K562 (cell line): ENCODE results near the gene RNF40. TPM values are rescaled to one million over a fixed set of nuclear protein-coding genes. Genes with fewer than 3 reads are reported as not detected.

Experiments
- MBD1 ChIP-seq: fragments of 250-450 bp; sonication (Bioruptor Pico); IDR thresholded peaks from 2 replicates; pipeline ENCODE4 v1.8.0; 2022; ENCODE audit warnings: inconsistent platforms
- NFE2L1 ChIP-seq: fragments of 450-650 bp; IDR thresholded peaks from 2 replicates; pipeline ENCODE4 v1.6.1; 2016; ENCODE audit warnings: missing genetic modification characterization, low read depth, mild to moderate bottlenecking, missing compliant biosample characterization, moderate library complexity, borderline replicate concordance
- SLC30A9 ChIP-seq: fragments of 250-450 bp; sonication (Bioruptor Pico); IDR thresholded peaks from 2 replicates; pipeline ENCODE4 v1.8.0; 2022; ENCODE audit warnings: mild to moderate bottlenecking, moderate library complexity
- SRSF1 ChIP-seq: fragments of 200-400 bp; formaldehyde crosslinking; IDR thresholded peaks from 2 replicates; pipeline ENCODE4 v1.6.1; 2017; ENCODE audit warnings: mild to moderate bottlenecking, low read depth, low read length, moderate library complexity
- VEZF1 ChIP-seq: fragments of 200-800 bp; sonication (Bioruptor generic); IDR thresholded peaks from 2 replicates; pipeline ENCODE4 v1.6.1; 2017; ENCODE audit warnings: missing genetic modification characterization, missing compliant biosample characterization
- ZNF583 ChIP-seq: fragments of 250-450 bp; sonication (Bioruptor Pico); IDR thresholded peaks from 2 replicates; pipeline ENCODE4 v1.4.0; 2020
- polyA plus RNA-seq, 8 experiments: library from polyadenylated mRNA; depleted of rRNA in 4 of 8; stranded (reverse) in 5 of 8; unstranded in 3 of 8; fragments of >200 nt; fragmentation: Nextera tagmentation in 2 of 8; fragmentation: Illumina TruSeq in 1 of 8; extraction: Ambion mirVana in 2 of 8; extraction: Trizol in 1 of 8; gene quantifications; 2 replicates each; pipeline versions ENCODE4 v1.2.1 to v1.2.3, GENCODE V29; 2011 to 2014; ENCODE audit warnings: inconsistent platforms in 1 of 8, missing spikeins in 1 of 8
- total RNA-seq, 7 experiments: library from RNA; depleted of rRNA in 6 of 7; stranded (reverse); fragments of >200 nt in 6 of 7; fragmentation: Illumina TruSeq in 2 of 7; extraction: Trizol in 2 of 7; gene quantifications; 2 replicates each; pipeline versions ENCODE4 v1.2.1 to v1.2.3, GENCODE V29; 2011 to 2021; ENCODE audit warnings: low replicate concordance in 1 of 7
- TF ChIP-seq, protein P1 (sequence below): sonication (generic); formaldehyde crosslinking; IDR thresholded peaks from 2 replicates; pipeline ENCODE4 v1.8.1; 2023; ENCODE audit warnings: mild to moderate bottlenecking, missing genetic modification reagents
- TF ChIP-seq, protein P2 (sequence below): fragments of 450-650 bp; IDR thresholded peaks from 2 replicates; pipeline ENCODE4 v1.6.1; 2016; ENCODE audit warnings: mild to moderate bottlenecking, moderate library complexity

The RNF40 gene
- total and polyA plus RNA-seq, 9 of the 15 experiments (the other 6 are each of a cell fraction or from before 2014, with no cell fraction given) = 6.2 to 129 (median 81.5) TPM

DNA sequence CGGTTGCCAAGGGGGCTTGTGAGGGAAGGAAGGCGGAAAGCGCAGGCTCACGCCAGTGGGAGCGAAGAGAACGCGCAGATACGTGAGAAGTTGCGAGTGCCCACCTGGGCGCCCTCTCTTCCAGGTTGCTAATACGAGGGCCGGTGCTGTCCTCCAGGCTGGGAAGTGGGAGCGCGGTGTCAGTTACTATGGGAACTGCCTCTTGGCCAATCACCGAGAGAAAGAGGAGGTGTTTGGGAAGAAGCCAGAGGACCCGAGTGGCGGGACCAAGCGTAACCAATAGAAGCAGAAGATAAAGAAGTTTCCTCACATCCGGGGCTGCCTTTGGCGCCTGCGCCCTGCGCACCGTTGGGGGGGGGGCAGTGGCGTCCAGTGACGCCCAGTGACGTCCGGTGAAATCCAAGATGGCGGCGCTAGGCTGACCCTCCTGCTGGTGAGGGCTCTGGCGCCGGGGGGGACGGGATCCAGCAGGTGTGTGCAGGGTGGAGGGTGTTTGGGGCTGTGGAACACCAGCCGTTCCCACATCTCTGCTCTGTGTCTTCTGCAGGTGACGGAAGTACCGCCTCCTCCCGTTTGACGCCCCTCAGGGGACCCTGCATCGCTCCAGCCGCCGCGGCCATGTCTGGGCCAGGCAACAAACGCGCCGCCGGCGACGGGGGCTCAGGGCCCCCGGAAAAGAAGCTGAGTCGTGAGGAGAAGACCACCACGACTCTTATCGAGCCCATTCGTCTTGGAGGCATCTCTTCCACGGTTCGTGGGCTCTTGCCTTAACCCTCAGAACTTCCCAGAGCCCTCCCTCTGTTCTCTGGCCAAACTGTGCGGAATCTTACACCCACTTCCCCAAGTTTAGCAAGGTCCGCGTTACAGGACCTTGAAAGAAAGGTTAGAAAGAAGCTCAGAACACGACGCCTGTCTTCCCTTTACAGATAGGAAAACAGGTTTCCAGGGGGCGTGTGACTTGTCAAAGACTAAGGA, at the start of gene RNF40, which contains the start of gene CFAP119 (continued):
- TF ChIP-seq, protein P1, sequence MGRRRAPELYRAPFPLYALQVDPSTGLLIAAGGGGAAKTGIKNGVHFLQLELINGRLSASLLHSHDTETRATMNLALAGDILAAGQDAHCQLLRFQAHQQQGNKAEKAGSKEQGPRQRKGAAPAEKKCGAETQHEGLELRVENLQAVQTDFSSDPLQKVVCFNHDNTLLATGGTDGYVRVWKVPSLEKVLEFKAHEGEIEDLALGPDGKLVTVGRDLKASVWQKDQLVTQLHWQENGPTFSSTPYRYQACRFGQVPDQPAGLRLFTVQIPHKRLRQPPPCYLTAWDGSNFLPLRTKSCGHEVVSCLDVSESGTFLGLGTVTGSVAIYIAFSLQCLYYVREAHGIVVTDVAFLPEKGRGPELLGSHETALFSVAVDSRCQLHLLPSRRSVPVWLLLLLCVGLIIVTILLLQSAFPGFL (CRISPR knock-in tag) = no peak
- TF ChIP-seq ZNF583 (CRISPR knock-in tag) = no peak
- TF ChIP-seq, protein P2, sequence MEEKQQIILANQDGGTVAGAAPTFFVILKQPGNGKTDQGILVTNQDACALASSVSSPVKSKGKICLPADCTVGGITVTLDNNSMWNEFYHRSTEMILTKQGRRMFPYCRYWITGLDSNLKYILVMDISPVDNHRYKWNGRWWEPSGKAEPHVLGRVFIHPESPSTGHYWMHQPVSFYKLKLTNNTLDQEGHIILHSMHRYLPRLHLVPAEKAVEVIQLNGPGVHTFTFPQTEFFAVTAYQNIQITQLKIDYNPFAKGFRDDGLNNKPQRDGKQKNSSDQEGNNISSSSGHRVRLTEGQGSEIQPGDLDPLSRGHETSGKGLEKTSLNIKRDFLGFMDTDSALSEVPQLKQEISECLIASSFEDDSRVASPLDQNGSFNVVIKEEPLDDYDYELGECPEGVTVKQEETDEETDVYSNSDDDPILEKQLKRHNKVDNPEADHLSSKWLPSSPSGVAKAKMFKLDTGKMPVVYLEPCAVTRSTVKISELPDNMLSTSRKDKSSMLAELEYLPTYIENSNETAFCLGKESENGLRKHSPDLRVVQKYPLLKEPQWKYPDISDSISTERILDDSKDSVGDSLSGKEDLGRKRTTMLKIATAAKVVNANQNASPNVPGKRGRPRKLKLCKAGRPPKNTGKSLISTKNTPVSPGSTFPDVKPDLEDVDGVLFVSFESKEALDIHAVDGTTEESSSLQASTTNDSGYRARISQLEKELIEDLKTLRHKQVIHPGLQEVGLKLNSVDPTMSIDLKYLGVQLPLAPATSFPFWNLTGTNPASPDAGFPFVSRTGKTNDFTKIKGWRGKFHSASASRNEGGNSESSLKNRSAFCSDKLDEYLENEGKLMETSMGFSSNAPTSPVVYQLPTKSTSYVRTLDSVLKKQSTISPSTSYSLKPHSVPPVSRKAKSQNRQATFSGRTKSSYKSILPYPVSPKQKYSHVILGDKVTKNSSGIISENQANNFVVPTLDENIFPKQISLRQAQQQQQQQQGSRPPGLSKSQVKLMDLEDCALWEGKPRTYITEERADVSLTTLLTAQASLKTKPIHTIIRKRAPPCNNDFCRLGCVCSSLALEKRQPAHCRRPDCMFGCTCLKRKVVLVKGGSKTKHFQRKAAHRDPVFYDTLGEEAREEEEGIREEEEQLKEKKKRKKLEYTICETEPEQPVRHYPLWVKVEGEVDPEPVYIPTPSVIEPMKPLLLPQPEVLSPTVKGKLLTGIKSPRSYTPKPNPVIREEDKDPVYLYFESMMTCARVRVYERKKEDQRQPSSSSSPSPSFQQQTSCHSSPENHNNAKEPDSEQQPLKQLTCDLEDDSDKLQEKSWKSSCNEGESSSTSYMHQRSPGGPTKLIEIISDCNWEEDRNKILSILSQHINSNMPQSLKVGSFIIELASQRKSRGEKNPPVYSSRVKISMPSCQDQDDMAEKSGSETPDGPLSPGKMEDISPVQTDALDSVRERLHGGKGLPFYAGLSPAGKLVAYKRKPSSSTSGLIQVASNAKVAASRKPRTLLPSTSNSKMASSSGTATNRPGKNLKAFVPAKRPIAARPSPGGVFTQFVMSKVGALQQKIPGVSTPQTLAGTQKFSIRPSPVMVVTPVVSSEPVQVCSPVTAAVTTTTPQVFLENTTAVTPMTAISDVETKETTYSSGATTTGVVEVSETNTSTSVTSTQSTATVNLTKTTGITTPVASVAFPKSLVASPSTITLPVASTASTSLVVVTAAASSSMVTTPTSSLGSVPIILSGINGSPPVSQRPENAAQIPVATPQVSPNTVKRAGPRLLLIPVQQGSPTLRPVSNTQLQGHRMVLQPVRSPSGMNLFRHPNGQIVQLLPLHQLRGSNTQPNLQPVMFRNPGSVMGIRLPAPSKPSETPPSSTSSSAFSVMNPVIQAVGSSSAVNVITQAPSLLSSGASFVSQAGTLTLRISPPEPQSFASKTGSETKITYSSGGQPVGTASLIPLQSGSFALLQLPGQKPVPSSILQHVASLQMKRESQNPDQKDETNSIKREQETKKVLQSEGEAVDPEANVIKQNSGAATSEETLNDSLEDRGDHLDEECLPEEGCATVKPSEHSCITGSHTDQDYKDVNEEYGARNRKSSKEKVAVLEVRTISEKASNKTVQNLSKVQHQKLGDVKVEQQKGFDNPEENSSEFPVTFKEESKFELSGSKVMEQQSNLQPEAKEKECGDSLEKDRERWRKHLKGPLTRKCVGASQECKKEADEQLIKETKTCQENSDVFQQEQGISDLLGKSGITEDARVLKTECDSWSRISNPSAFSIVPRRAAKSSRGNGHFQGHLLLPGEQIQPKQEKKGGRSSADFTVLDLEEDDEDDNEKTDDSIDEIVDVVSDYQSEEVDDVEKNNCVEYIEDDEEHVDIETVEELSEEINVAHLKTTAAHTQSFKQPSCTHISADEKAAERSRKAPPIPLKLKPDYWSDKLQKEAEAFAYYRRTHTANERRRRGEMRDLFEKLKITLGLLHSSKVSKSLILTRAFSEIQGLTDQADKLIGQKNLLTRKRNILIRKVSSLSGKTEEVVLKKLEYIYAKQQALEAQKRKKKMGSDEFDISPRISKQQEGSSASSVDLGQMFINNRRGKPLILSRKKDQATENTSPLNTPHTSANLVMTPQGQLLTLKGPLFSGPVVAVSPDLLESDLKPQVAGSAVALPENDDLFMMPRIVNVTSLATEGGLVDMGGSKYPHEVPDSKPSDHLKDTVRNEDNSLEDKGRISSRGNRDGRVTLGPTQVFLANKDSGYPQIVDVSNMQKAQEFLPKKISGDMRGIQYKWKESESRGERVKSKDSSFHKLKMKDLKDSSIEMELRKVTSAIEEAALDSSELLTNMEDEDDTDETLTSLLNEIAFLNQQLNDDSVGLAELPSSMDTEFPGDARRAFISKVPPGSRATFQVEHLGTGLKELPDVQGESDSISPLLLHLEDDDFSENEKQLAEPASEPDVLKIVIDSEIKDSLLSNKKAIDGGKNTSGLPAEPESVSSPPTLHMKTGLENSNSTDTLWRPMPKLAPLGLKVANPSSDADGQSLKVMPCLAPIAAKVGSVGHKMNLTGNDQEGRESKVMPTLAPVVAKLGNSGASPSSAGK = no peak
- TF ChIP-seq MBD1 (CRISPR knock-in tag) = no peak
- TF ChIP-seq VEZF1 = peak; percentile 93
- no peak for TF ChIP-seq NFE2L1 (tag)
- TF ChIP-seq SLC30A9 (CRISPR knock-in tag) = no peak
- no peak for TF ChIP-seq SRSF1
